GM12878 (cell line): ENCODE results near the gene METTL1. TPM values are rescaled to one million over a fixed set of nuclear protein-coding genes. Genes with fewer than 3 reads are reported as not detected.

Experiments
- ATF2 ChIP-seq: IDR thresholded peaks from 2 replicates; pipeline ENCODE4 v1.6.1; 2012; ENCODE audit warnings: low read length, inconsistent platforms
- BACH1 ChIP-seq: fragments of 450-650 bp; IDR thresholded peaks from 2 replicates; pipeline ENCODE4 v1.6.1; 2017; ENCODE audit warnings: mild to moderate bottlenecking, borderline replicate concordance
- BMI1 ChIP-seq: fragments of 450-650 bp; IDR thresholded peaks from 2 replicates; pipeline ENCODE4 v1.6.1; 2016; ENCODE audit warnings: mild to moderate bottlenecking, moderate library complexity, borderline replicate concordance
- CHD1 ChIP-seq: IDR thresholded peaks from 2 replicates; pipeline ENCODE4 v1.6.1; 2012; ENCODE audit warnings: low read depth, low read length, improper control_type of control experiment
- GATAD2B ChIP-seq: fragments of 450-650 bp; conservative IDR thresholded peaks from 2 replicates; pipeline ENCODE4 v1.6.1; 2017; ENCODE audit warnings: low read depth, mild to moderate bottlenecking, moderate library complexity
- HCFC1 ChIP-seq: fragments of 150-350 bp; IDR thresholded peaks from 2 replicates; pipeline ENCODE4 v1.6.1; 2014; ENCODE audit warnings: low read length
- KAT2A ChIP-seq: conservative IDR thresholded peaks from 2 replicates; pipeline ENCODE4 v1.6.1; 2011; ENCODE audit warnings: low read depth, low read length; ENCODE audit not compliant: control insufficient read depth
- MAX ChIP-seq: IDR thresholded peaks from 2 replicates; pipeline ENCODE4 v1.6.1; 2012; ENCODE audit warnings: low read depth, low read length, improper control_type of control experiment
- MXI1 ChIP-seq: fragments of 150-350 bp; IDR thresholded peaks from 2 replicates; pipeline ENCODE4 v1.6.1; 2011; ENCODE audit warnings: low read depth, mild to moderate bottlenecking, inconsistent platforms, low read length, improper control_type of control experiment
- NFIC ChIP-seq: IDR thresholded peaks from 2 replicates; pipeline ENCODE4 v1.6.1; 2012; ENCODE audit warnings: low read depth, mild to moderate bottlenecking, inconsistent platforms, low read length, moderate library complexity
- NR2F1 ChIP-seq: fragments of 450-650 bp; conservative IDR thresholded peaks from 2 replicates; pipeline ENCODE4 v1.6.1; 2017; ENCODE audit warnings: mild to moderate bottlenecking
- PBX3 ChIP-seq: IDR thresholded peaks from 2 replicates; pipeline ENCODE4 v1.6.1; 2011; ENCODE audit warnings: mild to moderate bottlenecking, low read depth, low read length, moderate library complexity; ENCODE audit not compliant: insufficient replicate concordance
- RB1 ChIP-seq: fragments of 450-650 bp; formaldehyde crosslinking; IDR thresholded peaks from 2 replicates; pipeline ENCODE4 v1.6.1; 2017; ENCODE audit warnings: mild to moderate bottlenecking, borderline replicate concordance
- RCOR1 ChIP-seq: conservative IDR thresholded peaks from 2 replicates; pipeline ENCODE4 v1.6.1; 2012; ENCODE audit warnings: low read depth, low read length, improper control_type of control experiment
- RELA ChIP-seq: fragments of 450-650 bp; IDR thresholded peaks from 2 replicates; pipeline ENCODE4 v1.8.0; 2014; ENCODE audit warnings: borderline replicate concordance; ENCODE audit not compliant: partially characterized antibody
- SIN3A ChIP-seq: IDR thresholded peaks from 2 replicates; pipeline ENCODE4 v1.6.1; 2012; ENCODE audit warnings: low read depth, low read length, improper control_type of control experiment
- SPI1 ChIP-seq: IDR thresholded peaks from 2 replicates; pipeline ENCODE4 v1.6.1; 2011; ENCODE audit warnings: low read depth, mild to moderate bottlenecking, low read length, moderate library complexity, borderline replicate concordance; ENCODE audit not compliant: insufficient read depth
- TCF12 ChIP-seq: IDR thresholded peaks from 2 replicates; pipeline ENCODE4 v1.6.1; 2011; ENCODE audit warnings: low read depth, mild to moderate bottlenecking, low read length
- ZBTB4 ChIP-seq: fragments of 450-650 bp; formaldehyde crosslinking; IDR thresholded peaks from 2 replicates; pipeline ENCODE4 v1.4.0; 2022; ENCODE audit warnings: mild to moderate bottlenecking, moderate library complexity
- ZNF24 ChIP-seq: fragments of 450-650 bp; IDR thresholded peaks from 2 replicates; pipeline ENCODE4 v1.6.1; 2017; ENCODE audit warnings: antibody characterized with exemption, mild to moderate bottlenecking
- polyA plus RNA-seq, 11 experiments: library from polyadenylated mRNA; depleted of rRNA in 4 of 11; unstranded in 6 of 11; stranded (reverse) in 5 of 11; fragments of >200 nt; fragmentation: Nextera tagmentation in 4 of 11; fragmentation: Illumina TruSeq in 1 of 11; extraction: Ambion mirVana in 4 of 11; extraction: Trizol in 1 of 11; gene quantifications; 1 replicate in 1 of 11; 2 replicates in 10 of 11; pipeline versions ENCODE4 v1.2.1 to v1.2.3, GENCODE V29; 2011 to 2016; ENCODE audit warnings: inconsistent platforms in 2 of 11, missing spikeins in 2 of 11, low read depth in 1 of 11
- total RNA-seq, 4 experiments: library from RNA; depleted of rRNA in 3 of 4; stranded (reverse); fragments of >200 nt in 3 of 4; fragmentation: Illumina TruSeq in 1 of 4; extraction: Trizol in 1 of 4; gene quantifications; 2 replicates each; pipeline versions ENCODE4 v1.2.1 to v1.2.3, GENCODE V29; 2013 to 2021

Gene METTL1
- total and polyA plus RNA-seq, 10 of the 15 experiments (the other 5 are each of a cell fraction or from before 2014, with no cell fraction given), result 11.3 to 44.3 (median 30.6) TPM

GRCh38 chr12:57755454-57756372 lies 16.2 kb downstream of the METTL1 start (continued):
- TF ChIP-seq ATF2 (no peak), BACH1 (peak; percentile 33; the same call in 1 of the 2 replicates), MXI1 (no peak), TCF12 (no peak), RELA (no peak), SIN3A (no peak), BMI1 (no peak), PBX3 (no peak), RCOR1 (no peak), KAT2A (no peak), MAX (no peak), NFIC (no peak), ZBTB4 (CRISPR knock-in tag) (no peak), RB1 (no peak), SPI1 (peak; percentile 56), NR2F1 (peak; percentile 85), HCFC1 (no peak), CHD1 (no peak), GATAD2B (peak; percentile 43; the same call in 1 of the 2 replicates), ZNF24 (no peak)
